Posterior vena cava (tissue), 2 donors: Measurements from ENCODE around the gene SPCS3. TPM values are rescaled to one million over a fixed set of nuclear protein-coding genes. Genes with fewer than 3 reads are reported as not detected.

Experiments used
- total RNA-seq, 2 donors: library from RNA; stranded (reverse); fragmentation: NEBNext Ultra II Directional; extraction: Animal tissue kit (Norgen Biotek cat#: 25700); gene quantifications; one replicate each; pipeline ENCODE4 v1.2.1, GENCODE V29; 2021
- donor health status: DM: yes; HTN: yes; CAD: no.
- donor health status: DM: yes; HTN: yes; CAD: no.

SPCS3 gene
- total RNA-seq, 2 donors from 2014 or later = 127 to 184 TPM

Other genes with a start within 250 kb of the SPCS3 start
- gene SPATA4, start 124.4 kb upstream of the SPCS3 start, total RNA-seq = under 1 TPM in 1 of 2 donors, not detected in 1; 0.76 TPM
- gene ASB5, start 50.7 kb upstream of the SPCS3 start, total RNA-seq = 1 to 10 TPM in 1 of 2 donors, under 1 TPM in 1; 0.46 to 2.5 TPM